ENCODE results near the gene TAB2. TPM values are rescaled to one million over a fixed set of nuclear protein-coding genes. Genes with fewer than 3 reads are reported as not detected.

Gene TAB2
- total and polyA plus RNA-seq, 2 of the 8 experiments (the other 6 are each of a cell fraction or from before 2014, with no cell fraction given), result 40.4 to 63.0 TPM

DNA sequence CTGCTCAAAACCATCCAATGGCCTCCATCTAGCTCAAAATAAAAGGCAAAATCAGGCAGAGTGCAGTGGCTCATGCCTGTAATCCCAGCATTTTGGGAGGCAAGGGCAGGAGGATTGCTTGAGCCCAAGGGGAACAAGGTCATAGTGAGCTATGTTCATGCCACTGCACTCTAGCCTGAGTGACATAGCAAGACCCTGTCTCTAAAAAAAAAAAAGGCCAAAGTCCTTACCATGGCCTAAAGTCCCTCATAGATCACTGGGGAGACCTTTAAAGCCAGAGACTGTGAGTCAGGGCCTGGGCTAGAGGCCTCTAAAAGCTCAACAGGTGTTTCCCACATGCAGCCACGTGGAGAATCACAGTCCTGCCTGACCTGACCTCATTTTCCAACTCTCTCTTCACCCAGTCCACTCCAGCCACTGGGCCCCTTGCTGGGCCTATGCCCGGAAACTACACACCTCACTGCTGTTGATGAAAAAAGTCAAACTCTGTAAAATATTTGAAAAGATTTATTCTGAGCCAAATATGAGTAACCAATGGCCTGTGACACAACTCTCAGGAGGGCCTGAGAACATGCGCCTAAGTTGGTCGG is 28.2 kb upstream of the TAB2 start:
- Histone ChIP-seq H2BK20ac (ENCODE audit: low read length) (no peak overlapping the region), H2AFZ (ENCODE audit: low read length) (no peak overlapping the region), H3K4me1 (replicated peaks in 1 of 4; ENCODE audit: control insufficient read depth in 3 of 4, insufficient read depth in 4 of 4, low read length in 3 of 4) (0 out of 7 replicates have a peak, but pooled peaks cover 0 to 2% (median 0%) of the 10 kb centered on the region in 4 experiments), H3K9ac (replicated peaks in 1 of 4; ENCODE audit: extremely low read depth in 1 of 4, low read depth in 3 of 4, low read length in 3 of 4) (no peak overlapping the region), H3K4ac (replicated peaks; ENCODE audit: insufficient read length, low read depth, low read length) (no peak overlapping the region), H3K79me1 (ENCODE audit: low read depth, low read length) (no peaks in the 10 kb centered on the region), H3K27ac (ENCODE audit: low read depth, low read length) (no peak overlapping the region), H3K23me2 (ENCODE audit: low read depth, low read length) (no peaks in the 10 kb centered on the region), H4K8ac (ENCODE audit: extremely low read depth, insufficient read depth, low read length) (no peak overlapping the region), H3K14ac (ENCODE audit: insufficient read length) (no peak overlapping the region), H3K4me2 (ENCODE audit: insufficient read depth in 1 of 2, low read depth in 2 of 2, low read length in 2 of 2) (no peak overlapping the region), H2BK120ac (replicated peaks; ENCODE audit: low read depth, low read length) (no peak overlapping the region), H3K4me3 (ENCODE audit: extremely low read depth in 1 of 4, insufficient read depth in 2 of 4, low read depth in 3 of 4, low read length in 4 of 4) (no peak overlapping the region), H3K56ac (replicated peaks; ENCODE audit: insufficient read length, low read depth, low read length) (no peak overlapping the region), H3K18ac (ENCODE audit: extremely low read depth, low read length) (no peak overlapping the region), H2BK12ac (ENCODE audit: low read depth, low read length) (no peak overlapping the region), H3K36me3 (ENCODE audit: control insufficient read depth in 2 of 4, insufficient read depth in 4 of 4, low read length in 3 of 4) (no peaks in the 10 kb centered on the region), H3K27me3 (replicated peaks in 1 of 4; ENCODE audit: control insufficient read depth in 3 of 4, extremely low read depth in 1 of 4, insufficient read depth in 3 of 4, low read length in 3 of 4) (no peaks in the 10 kb centered on the region), H2BK5ac (ENCODE audit: low read depth, low read length) (no peak overlapping the region), H3K9me3 (ENCODE audit: insufficient read depth in 2 of 2, low read depth in 1 of 2, low read length in 1 of 2) (no peaks in the 10 kb centered on the region), H4K5ac (ENCODE audit: insufficient read length, low read depth, low read length) (no peak overlapping the region), H2AK5ac (ENCODE audit: low read depth, low read length) (no peak overlapping the region), H3K79me2 (ENCODE audit: control insufficient read depth in 1 of 2, insufficient read depth in 2 of 2, low read length in 2 of 2) (no peaks in the 10 kb centered on the region), H4K91ac (replicated peaks; ENCODE audit: insufficient read length, low read length) (no peak overlapping the region), H3K23ac (ENCODE audit: insufficient read length) (no peak overlapping the region), H2BK15ac (ENCODE audit: low read length) (no peak overlapping the region), H4K20me1 (replicated peaks in 1 of 2; ENCODE audit: control insufficient read depth in 1 of 2, insufficient read depth in 2 of 2, low read length in 2 of 2) (no peaks in the 10 kb centered on the region)
- CTCF ChIA-PET (ENCODE audit: partially characterized antibody), result interaction anchor here (0.6 to 1.6 kb wide), 5 partner anchors 22 to 150 kb away, joined by 3 to 4 read pairs (median 3); no protein-coding TSS in a partner anchor
- FAIRE-seq, result no peak
- 85% methylated on average over 4 of the region's 4 CpGs; no CpG with 5 or more reads in 1 of the 2 experiments for WGBS, 2 experiments (ENCODE audit: extremely low coverage in 1 of 2, insufficient coverage in 1 of 2, insufficient read length in 1 of 2, insufficient replicate concordance in 2 of 2, low coverage in 1 of 2, low lambda C conversion rate in 2 of 2, missing lambda C conversion rate in 1 of 2)
- POLR2A ChIA-PET (ENCODE audit: partially characterized antibody), result no interaction called here
- no peak for DNase-seq (ENCODE audit: low read depth in 1 of 2, low spot score in 2 of 2)
- TF ChIP-seq CHD2 (IDR thresholded peaks at IDR 0.05; ENCODE audit: low read length), result no peak
- no peak for TF ChIP-seq YY1 (IDR thresholded peaks at IDR 0.05; ENCODE audit: low read depth, low read length)
- no peak for TF ChIP-seq KDM4A (IDR thresholded peaks at IDR 0.05; ENCODE audit: low read depth, low read length, severe bottlenecking)
- TF ChIP-seq HDAC2 (IDR thresholded peaks at IDR 0.05; ENCODE audit: borderline replicate concordance in 1 of 2, low read depth in 2 of 2, low read length in 2 of 2), result no peak
- TF ChIP-seq JUND (IDR thresholded peaks at IDR 0.05; ENCODE audit: low read length), result no peak
